Left ventricle myocardium superior (tissue), 1 donor: ENCODE results near the gene VWCE. TPM values are rescaled to one million over a fixed set of nuclear protein-coding genes. Genes with fewer than 3 reads are reported as not detected.
"Not testable (repeated sequence)": the region's sequence is repeated elsewhere in the genome, so short reads cannot be mapped to it uniquely, and the experiment has no call there.

Experiments used
- ATAC-seq: fragments of 200-7000 bp; cut with Tn5 transposase; one replicate; pipeline ENCODE4 v1.9.1; 2020; ENCODE audit warnings: mild to moderate bottlenecking, moderate library complexity
- DNase-seq: peaks from one replicate; pipeline ENCODE4 v3.0.0-alpha.2; 2020
- intact Hi-C: fragments of 100-400 bp; cut with micrococcal nuclease; formaldehyde crosslinking; loops from one replicate; pipeline ENCODE4 v1.11.0; 2022
- total RNA-seq: library from RNA; stranded (reverse); fragmentation: NEBNext Ultra II Directional; extraction: Animal tissue kit (Norgen Biotek cat#: 25700); gene quantifications from one replicate; pipeline ENCODE4 v1.2.1, GENCODE V29; 2021
- donor health status: DM: no; HTN: yes; CAD: no; lungs with severe emphysema.

The VWCE gene
- total RNA-seq, 1 donor from 2014 or later = 0.94 TPM

- ATAC-seq (no peak), DNase-seq (no peak)
- intact Hi-C loops = no loop called here
These were observed 29.8 kb downstream of the VWCE start for GRCh38 chr11:61265357-61265756.

- ATAC-seq (no peak), DNase-seq (no peak)
- intact Hi-C loops = no loop called here
These were observed 30.3 kb downstream of the VWCE start for GRCh38 chr11:61264795-61265194.

DNA sequence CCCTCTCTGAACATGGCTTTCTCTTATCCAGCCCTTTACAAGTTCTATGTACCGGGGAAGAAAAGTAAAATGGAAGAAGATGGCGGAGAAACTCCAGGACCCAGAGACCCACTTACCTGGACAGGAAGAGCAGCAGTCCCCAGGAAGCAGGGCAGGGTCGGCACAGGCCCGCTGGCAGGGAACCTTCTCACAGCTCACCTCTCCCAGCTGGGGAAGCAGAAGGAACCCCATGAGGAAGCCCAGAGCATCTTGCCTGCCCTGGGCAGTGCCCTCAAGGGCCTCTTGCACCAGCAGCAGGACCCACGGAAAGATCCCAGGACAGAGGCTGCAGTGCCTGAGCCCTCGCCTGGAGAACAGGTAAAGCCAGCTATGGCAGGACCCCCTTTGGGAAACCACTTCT, 30.7 kb downstream of the VWCE start:
- no peak for DNase-seq
- intact Hi-C loops = no loop called here
- no peak for ATAC-seq

DNA sequence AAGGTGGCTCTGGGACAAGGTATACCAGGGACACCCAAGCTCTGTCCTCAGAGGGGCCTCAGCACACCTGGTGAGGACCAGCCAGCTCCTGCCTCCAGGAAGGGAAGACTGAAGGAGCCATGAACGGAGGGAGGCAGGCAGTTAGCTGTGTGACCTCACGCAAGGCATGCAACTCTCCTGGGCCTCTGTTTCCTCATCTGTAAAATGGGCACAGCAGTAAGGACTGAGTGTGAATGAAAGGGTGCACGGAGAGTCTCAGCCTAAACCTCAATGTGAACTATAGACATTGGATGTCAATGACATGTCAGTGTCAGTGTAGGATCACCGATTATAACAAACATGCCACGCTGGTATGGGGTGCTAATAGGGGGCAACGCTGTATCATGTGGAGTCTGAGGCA, 35.8 kb downstream of the VWCE start:
- no peak for DNase-seq
- intact Hi-C loops = no loop called here
- ATAC-seq = no peak

GRCh38 chr11:61258546-61258945, 36.6 kb downstream of the VWCE start:
- no peak for ATAC-seq
- intact Hi-C loops = no loop called here
- no peak for DNase-seq

DNA sequence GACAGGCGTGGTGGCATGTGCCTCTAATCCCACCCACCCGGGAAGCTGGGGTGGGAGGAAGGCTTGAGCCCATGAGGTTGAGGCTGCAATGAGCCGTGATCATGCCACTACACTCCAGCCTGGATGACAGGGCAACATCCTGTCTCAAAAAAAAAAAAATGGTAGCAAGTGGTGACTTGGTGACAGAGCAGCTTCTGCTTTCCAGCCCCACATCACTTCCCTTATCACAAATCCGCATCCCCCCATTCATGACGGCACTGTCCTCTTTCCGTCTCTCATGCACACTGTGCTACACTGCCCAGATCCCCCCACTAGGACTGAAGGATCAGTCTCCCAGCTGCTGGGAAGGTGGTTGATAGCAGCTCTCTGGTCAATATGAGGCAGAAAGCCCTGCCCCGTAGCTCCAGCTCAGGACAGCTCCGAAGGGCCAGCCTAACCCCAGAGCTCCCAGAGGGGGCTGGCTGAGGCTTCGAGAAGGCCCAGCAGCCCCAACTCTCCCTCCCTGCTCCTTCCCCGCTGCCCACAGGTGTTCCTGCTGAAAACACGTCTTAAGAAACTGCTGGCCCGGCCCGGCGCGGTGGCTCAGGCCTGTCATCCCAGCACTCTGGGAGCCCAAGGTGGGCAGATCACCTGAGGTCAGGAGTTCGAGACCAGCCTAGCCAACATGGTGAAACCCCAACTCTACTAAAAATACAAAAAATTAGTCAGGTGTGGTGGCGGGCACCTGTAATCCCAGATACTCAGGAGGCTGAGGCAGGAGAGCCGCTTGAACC, 38.2 kb downstream of the VWCE start:
- DNase-seq (no peak), ATAC-seq (no peak)
- intact Hi-C loops = no loop called here

GRCh38 chr11:61254403-61255025, 40.6 kb downstream of the VWCE start:
- ATAC-seq (peak; percentile 54), DNase-seq (peak; percentile 62)
- intact Hi-C loops = no loop called here

- intact Hi-C loops, DNase-seq, ATAC-seq: not testable (repeated sequence)
These were observed 42.8 kb downstream of the VWCE start for GRCh38 chr11:61252332-61252731.

DNA sequence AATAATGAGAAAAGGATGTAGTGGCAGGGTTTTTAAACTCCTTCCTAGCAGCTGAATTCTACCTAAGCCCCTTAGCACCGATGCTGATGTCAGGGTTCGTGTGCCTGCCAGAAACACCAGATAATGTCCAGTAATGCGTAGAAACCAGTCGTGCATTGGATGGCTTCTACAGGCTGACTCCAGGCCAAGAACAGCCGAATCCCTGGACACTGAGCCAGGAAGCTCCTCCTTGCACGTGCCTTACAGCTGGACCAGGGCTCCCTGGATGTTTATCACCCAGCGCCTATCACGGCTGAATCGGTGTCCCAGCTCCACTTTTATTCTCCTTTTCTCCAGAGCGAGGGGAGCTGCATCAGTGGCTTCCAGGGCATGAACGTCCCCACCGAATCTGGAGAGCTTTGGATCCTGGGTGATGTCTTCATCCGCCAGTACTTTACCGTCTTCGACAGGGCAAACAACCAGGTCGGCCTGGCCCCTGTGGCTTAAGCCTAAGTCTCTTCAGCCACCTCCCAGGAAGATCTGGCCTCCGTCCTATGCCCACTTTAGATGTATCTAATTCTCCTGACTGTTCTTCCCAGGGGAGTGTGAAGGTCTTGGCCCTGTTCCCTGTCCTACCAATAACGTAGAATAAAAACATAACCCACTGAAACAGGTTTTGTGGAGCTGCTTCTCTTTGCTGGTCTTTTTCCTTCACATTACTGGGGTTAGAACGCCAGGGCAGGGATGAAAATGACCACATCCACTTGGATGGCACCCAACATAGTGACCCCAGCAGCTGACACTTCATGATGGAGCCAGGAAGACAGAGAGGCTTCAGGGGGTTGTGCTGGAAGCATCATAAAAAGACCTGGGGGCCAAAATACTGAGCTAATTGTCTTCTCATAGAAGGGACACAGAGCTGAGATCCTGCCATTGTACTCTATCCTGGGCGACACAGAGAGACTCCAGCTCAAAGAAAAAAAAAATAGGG, 44.0 kb downstream of the VWCE start:
- peak; percentile 73 for ATAC-seq
- intact Hi-C loops = not testable (repeated sequence)
- DNase-seq = peak; percentile 70

DNA sequence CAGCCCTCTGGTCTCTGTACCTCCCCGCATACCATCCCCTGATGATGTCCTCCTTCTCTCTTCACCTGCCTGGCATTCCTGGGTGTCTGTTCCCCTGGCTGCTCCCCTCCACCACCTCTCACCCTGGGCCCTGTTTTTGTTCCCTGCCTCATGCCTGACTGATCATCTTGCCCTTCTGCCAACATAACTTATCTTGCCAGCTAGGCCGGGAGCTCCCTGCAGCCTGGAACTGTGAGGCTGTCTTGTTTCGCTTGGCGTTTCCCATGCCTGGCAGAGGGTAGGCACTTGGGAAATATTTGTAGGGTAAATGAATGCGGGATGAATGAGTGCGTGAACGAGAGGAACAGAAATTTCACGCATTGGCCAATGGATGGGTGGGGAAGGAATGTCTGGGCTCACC, 45.9 kb downstream of the VWCE start:
- DNase-seq, intact Hi-C loops: not testable (repeated sequence)
- ATAC-seq = peak; percentile 60

GRCh38 chr11:61248071-61248470, 47.0 kb downstream of the VWCE start:
- intact Hi-C loops = not testable (repeated sequence)

GRCh38 chr11:61245284-61245964, 49.7 kb downstream of the VWCE start:
- ATAC-seq, intact Hi-C loops, DNase-seq: not testable (repeated sequence)

More at GRCh38 chr11:61248071-61248470, 47.0 kb downstream of the VWCE start:
- ATAC-seq, DNase-seq: not testable (repeated sequence)

DNA sequence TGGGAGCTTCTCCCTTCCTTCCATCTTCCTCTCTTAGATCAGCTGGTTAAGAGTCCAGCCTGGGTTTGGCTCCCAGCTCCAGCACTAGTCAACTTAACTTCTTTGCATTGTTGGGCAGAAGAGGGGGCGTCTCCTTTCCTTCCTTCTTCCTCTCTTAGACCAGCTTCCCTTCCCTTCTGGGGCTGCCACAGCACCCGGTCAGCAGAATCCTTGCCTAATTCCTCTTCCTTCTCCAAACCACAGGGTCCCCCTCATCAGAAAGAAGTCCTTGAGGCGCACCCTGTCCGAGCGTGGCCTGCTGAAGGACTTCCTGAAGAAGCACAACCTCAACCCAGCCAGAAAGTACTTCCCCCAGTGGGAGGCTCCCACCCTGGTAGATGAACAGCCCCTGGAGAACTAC, 53.6 kb downstream of the VWCE start:
- DNase-seq, intact Hi-C loops: not testable (repeated sequence)
- peak; percentile 66 for ATAC-seq

DNA sequence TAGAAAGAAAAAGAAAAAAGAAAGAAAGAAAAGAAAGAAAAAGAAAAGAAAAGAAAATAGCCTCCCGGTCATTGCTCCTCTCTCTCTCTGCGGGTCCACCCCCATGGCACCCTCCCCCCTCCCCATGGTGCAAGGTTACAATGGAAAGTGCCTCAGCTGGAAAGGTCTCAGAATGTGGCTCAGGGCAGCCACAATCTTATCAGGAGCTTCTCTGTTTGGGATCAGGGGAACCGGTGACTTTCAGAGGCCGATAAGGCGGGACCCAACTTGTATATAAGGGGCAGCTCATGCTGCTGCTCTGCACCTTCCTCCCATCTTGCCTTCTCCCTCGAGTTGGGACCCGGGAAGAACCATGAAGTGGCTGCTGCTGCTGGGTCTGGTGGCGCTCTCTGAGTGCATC, 54.2 kb downstream of the VWCE start, which contains the start of gene PGA5:
Gene PGA5, plus strand, starts transcription at position 301 of the 400 bp plus-strand sequence. Its CDS starts 52 bp downstream, at position 353.
- ATAC-seq, DNase-seq, intact Hi-C loops: not testable (repeated sequence)

GRCh38 chr11:61240288-61240687, 54.8 kb downstream of the VWCE start:
- ATAC-seq, DNase-seq, intact Hi-C loops: not testable (repeated sequence)

DNA sequence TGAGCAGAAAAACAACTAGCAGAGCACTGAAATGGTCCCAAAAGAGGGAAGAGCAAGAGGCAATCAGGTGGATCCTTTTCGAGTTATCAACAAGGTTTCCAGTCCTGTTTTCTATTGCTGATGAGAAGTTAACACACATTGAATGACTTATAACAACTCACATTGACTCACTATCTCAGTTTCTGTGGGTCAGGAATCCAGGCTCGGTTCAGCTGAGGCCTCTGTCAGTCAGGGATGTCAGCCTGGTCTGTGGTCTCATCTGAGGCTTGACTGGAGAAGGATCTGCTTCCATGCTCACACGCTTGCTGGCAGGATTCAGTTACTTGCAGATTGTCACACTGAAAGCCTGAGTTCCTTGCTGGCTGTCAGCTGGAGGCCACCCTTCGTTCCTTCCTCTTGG, 58.0 kb downstream of the VWCE start:
- DNase-seq, intact Hi-C loops, ATAC-seq: not testable (repeated sequence)

GRCh38 chr11:61232548-61233145, 62.5 kb downstream of the VWCE start:
- intact Hi-C loops, DNase-seq: not testable (repeated sequence)

DNA sequence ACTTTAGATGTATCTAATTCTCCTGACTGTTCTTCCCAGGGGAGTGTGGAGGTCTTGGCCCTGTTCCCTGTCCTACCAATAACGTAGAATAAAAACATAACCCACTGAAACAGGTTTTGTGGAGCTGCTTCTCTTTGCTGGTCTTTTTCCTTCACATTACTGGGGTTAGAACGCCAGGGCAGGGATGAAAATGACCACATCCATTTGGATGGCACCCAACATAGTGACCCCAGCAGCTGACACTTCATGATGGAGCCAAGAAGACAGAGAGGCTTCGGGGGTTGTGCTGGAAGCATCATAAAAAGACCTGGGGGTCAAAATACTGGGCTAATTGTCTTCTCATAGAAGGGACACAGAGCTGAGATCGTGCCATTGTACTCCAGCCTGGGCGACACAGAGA, 63.5 kb downstream of the VWCE start:
- intact Hi-C loops, DNase-seq, ATAC-seq: not testable (repeated sequence)

More at GRCh38 chr11:61232548-61233145, 62.5 kb downstream of the VWCE start:
- ATAC-seq = not testable (repeated sequence)
